Effector CD8-positive, alpha-beta T cell (primary cell): ENCODE results near the gene SLC26A5.

Source experiments
- DNase-seq: peaks from one replicate; lab custom pipeline; 2025; lab: John Stamatoyannopoulos, UW

Gene SLC26A5

GRCh38 chr7:103347507-103348267 lies 98.3 kb downstream of the SLC26A5 start, which contains the start of gene PSMC2:
TSS of gene PSMC2 (plus strand) at chr7:103347643. CDS start at chr7:103347712, 69 bp downstream.
- DNase-seq, result peak; percentile 76

- no peak for DNase-seq
Measured at GRCh38 chr7:103346396-103346795, 99.6 kb downstream of the SLC26A5 start.

GRCh38 chr7:103344453-103345149 lies 101.4 kb downstream of the SLC26A5 start, which contains the start of gene DNAJC2:
TSS of gene DNAJC2 (minus strand) at chr7:103344767. CDS start at chr7:103344622, 145 bp downstream.
- peak; percentile 74 for DNase-seq

- peak; percentile 10 for DNase-seq
Measured at GRCh38 chr7:103343758-103344452, 102.1 kb downstream of the SLC26A5 start.

- DNase-seq, result no peak
Measured at GRCh38 chr7:103343332-103343731, 102.7 kb downstream of the SLC26A5 start.

- DNase-seq, result no peak
Measured at GRCh38 chr7:103341466-103341865, 104.5 kb downstream of the SLC26A5 start.

- no peak for DNase-seq
Measured at GRCh38 chr7:103338864-103339263, 107.1 kb downstream of the SLC26A5 start.

GRCh38 chr7:103336761-103337160 lies 109.2 kb downstream of the SLC26A5 start:
- DNase-seq, result no peak

GRCh38 chr7:103325744-103326143 lies 120.3 kb downstream of the SLC26A5 start:
- DNase-seq, result no peak
